HG02981 (cell line): Measurements from ENCODE around the gene TRAF3.
"Not testable (repeated sequence)": the region's sequence is repeated elsewhere in the genome, so short reads cannot be mapped to it uniquely, and the experiment has no call there.

Source experiments
- ATAC-seq: cut with Tn5 transposase; IDR thresholded peaks from one replicate; pipeline ENCODE4 v1.9.1; 2021; ENCODE audit warnings: mild to moderate bottlenecking, moderate library complexity; ENCODE audit not compliant: unreplicated experiment

TRAF3 gene

GRCh38 chr14:102857444-102857843 is 80.2 kb downstream of the TRAF3 start:
- no peak for ATAC-seq

GRCh38 chr14:102859911-102860310 is 82.7 kb downstream of the TRAF3 start:
- no peak for ATAC-seq

GRCh38 chr14:102862154-102862773 is 85.0 kb downstream of the TRAF3 start:
- no peak for ATAC-seq

- no peak for ATAC-seq
These were observed 86.1 kb downstream of the TRAF3 start for GRCh38 chr14:102863381-102863780.

DNA sequence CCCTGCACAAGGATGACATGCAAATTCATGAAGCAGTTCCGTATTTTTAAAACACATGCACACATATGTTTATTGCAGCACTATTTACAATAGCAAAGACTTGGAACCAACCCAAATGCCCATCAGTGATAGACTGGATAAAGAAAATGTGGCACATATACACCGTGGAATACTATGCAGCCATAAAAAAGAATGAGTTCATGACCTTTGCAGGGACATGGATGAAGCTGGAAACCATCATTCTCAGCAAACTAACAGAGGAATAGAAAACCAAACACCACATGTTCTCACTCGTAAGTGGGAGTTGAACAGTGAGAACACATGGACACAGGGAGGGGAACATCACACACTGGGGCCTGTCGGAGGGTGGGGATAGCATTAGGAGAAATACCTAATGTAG is 88.7 kb downstream of the TRAF3 start:
- not testable (repeated sequence) for ATAC-seq

DNA sequence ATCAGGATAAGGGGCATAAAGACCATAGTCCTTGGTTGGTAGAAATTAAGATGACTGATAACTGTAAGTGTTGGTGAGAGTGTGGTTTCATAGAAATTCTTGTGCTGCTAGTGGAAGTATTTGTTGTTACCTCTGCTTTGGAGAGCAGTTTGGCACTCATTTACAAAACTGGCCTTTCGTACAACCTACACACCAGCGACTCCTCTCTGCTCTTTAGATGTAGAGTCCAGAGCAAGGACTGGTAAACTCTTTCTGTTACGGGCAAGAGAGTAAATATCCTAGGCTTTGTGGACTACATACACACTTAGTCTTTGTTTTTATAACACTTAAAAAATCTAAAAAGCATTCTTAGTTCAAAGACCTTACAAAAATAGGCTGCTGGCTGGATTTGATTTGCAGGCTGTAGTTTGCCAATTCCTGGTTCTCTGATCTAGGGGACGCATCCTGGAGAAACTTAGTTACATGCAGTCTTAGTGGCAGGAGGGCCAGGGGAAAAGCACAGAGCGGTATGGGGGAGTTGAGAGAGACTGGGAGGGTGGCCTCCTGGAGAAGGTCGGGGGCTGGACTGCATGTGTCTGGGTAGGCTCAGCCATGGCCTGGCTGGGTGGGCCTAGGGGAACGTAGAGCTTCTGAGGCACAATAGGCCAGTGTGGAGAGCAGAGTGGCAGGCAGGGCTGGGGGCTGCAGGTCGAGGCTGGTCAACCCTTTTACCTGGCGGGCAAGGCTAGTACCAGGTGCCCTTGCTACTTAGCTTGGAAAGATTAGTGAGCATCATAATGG is 89.9 kb downstream of the TRAF3 start:
- ATAC-seq = no peak

GRCh38 chr14:102867826-102868580 is 90.8 kb downstream of the TRAF3 start:
- no peak for ATAC-seq

DNA sequence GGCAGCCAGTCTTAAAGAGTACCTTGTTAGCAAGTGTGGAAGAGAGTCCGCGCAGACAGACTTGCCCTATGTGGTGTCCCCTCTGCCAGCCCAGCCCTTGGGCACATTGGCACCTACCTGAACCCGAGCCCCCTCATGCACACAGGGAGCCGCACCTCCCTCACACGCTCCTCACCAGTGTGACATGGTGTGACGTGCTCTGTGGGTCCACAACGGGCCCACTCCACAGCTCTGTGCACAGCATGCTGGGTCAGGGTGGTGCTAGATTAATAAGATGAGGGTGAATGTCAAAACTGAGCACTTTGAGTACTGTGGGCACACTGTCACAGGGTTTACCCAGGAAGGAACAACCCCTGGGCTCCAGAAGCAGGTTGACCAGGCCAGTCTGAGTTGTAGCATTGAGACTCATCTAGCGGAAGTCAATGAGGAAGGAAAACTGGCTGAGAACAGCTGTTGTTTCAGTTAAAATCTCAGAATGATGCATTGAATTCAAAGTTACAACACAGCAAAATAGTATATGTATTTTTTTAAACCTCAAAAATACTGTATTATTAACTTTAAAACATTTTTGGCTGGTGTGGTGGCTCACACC is 91.8 kb downstream of the TRAF3 start:
- no peak for ATAC-seq

DNA sequence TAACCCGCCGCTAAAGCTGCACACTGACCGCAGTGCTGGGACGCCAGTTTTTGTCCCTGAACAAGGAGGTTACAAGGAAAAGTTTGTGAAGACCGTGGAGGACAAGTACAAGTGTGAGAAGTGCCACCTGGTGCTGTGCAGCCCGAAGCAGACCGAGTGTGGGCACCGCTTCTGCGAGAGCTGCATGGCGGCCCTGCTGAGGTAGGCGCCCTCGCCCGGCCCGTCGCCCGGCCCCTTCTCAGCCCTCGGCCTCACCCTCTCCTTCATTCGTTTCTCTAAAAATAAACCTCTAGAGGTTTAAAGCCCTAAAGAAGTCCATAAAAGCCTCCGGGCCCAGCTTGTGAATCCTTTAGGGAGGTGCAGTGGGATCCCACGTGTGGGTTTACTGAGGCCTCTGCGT is 93.0 kb downstream of the TRAF3 start:
- ATAC-seq = no peak

DNA sequence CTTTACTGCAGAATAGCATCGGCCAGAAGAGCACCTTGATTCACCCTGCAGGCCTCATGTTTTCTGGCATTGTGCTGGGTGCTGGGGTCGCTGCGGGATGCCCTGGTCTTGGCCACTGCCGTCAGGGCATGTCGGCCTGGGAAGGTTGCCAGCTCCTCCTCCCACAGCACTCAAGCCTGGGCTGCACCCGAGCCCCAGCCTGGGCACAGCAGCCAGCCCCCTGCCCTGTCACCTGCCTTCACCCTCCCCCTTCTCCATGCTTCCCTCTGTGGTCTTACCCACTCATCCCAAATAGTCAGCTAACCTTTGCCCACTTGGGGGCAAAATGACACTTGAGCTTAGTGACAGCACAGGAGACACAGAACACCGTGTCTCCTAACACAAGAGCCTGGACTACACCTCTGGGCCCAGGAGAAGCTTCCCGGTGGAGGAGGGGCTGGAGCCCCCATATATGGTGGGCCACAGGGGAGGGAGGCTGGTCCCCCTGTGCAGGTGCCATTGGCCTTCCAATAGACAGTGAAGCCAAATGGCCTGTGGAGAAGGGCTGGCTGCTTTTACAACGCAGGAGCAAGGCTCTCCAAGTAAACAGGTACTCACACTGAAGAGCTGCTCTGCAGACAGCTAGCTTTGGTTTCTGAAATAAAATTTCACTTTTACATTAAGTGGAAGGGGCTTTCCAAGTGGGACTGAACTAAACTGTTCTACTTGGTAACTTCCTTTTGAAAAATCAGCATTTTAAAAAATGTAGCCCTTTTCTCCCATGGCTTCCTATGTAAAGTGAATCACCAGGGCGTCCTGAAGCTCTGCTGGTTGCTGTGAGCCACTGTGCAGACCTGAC is 94.0 kb downstream of the TRAF3 start:
- ATAC-seq = no peak

DNA sequence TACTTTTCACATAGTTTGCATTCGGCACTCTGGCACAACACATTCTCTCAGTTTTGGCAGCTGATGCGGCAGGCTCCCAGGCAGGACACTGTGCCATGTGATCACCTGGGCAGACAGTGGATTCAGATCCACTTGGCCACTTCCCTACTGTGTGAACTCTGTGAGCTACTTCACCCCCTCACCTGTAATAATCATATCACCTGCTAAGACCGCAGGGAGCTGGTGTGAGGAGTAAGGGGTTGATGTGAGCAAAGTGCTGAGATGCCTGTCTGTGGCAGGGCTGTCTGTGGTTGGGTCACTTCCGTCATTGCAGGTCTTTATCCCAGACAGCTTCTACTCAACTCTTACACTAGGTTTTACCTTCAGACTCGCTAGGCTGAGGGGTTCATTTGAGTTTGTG is 94.8 kb downstream of the TRAF3 start:
- ATAC-seq = no peak

- ATAC-seq = no peak
These were observed 95.9 kb downstream of the TRAF3 start for GRCh38 chr14:102873131-102873530.

- no peak for ATAC-seq
These were observed 96.4 kb downstream of the TRAF3 start for GRCh38 chr14:102873546-102874061.

DNA sequence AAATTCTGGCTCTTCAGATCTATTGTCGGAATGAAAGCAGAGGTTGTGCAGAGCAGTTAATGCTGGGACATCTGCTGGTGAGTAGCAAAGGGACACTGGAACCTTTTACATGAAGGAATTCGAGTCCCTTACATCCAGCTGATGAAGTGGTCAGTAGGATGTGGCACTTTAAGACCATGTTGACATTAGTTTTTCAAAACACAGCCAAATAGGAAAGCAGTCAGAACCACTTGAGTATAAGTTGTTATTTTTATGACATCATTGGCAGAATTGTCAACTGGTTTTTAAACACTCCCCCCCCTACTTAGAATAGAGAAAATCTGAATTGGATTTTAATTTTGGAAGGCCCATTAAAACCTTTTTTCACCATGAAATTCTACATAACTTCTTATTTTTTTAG is 98.4 kb downstream of the TRAF3 start:
- ATAC-seq = no peak

DNA sequence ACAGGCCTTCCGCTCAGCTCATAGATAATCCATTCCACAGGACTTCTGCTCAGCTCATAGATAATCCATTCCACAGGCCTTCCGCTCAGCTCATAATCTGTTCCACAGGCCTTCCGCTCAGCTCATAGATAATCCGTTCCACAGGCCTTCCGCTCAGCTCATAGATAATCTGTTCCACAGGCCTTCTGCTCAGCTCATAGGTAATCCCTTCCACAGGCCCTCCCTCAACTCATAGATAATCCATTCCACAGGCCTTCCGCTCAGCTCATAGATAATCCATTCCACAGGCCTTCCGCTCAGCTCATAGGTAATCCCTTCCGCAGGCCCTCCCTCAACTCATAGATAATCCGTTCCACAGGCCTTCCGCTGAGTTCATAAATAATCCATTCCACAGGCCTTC is 100.3 kb downstream of the TRAF3 start:
- not testable (repeated sequence) for ATAC-seq

DNA sequence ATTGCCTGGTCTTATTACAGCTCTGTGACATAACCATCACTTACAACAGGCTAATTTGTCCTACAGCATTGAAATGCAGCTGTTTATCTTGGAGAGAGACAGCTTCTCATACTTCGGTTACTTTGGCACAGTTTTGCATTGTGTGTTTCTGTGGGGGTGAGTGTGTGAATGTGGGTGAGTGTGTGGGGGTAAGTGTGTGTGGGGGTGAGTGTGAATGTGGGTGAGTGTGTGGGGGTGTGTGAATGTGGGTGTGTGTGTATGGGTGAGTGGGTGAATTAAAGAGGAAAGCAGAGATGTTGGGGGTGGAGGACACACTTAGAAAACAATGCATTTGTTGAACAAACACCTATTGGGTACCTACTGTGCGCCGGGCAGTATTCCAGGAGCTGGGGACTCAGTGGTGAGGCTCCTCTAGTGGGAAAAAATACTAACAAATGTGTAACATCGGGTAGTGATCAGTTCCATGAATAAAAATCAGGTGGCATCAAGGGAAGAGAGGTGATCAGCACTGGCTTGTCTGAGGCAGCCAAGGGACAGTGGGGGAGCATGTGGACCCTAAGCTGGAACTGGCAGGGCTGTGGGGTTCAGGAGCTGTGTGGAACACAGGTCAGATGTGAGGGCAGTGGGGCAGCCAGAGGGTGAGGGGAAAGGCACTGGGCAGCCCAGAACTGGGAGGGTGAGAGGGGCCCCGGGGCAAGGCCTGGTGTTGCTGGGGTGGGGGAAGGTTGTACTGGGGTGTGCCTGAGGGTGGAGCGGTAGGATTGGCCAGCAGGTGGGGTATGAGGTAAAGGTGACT is 101.1 kb downstream of the TRAF3 start:
- no peak for ATAC-seq

- ATAC-seq = no peak
These were observed 101.8 kb downstream of the TRAF3 start for GRCh38 chr14:102878970-102879460.

- no peak for ATAC-seq
These were observed 105.1 kb downstream of the TRAF3 start for GRCh38 chr14:102882226-102882906.

DNA sequence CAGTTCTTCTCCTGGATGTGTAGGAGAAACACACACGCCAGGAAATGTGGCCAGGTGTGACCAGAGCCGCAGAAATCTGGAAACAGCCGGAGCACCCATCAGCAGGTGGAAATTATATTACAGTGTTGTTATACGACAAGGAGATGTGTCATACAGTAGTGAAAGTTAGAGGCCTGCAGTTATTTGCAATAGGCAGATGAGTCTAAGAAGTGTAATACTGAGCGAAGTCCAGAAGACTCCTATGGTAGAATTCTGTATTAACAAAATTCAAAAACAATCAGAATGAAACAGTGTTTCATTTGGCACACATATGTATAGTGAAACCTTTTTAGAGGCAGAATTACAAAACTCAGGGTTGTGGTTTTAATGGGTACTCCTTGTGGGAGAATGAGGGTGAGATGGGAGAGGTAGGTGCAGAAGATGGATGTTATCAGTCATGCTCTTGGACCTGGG is 105.9 kb downstream of the TRAF3 start:
- ATAC-seq = no peak
